Urinary bladder (tissue), 2 donors: ENCODE measurements around the gene CNTNAP5. TPM values are rescaled to one million over a fixed set of nuclear protein-coding genes. Genes with fewer than 3 reads are reported as not detected.

Experiments used
- polyA plus RNA-seq: library from polyadenylated mRNA; stranded (reverse); fragments of 200-250 nt; gene quantifications from one replicate; pipeline ENCODE4 v1.2.3, GENCODE V29; 2013
- small RNA-seq: library from RNA; depleted of rRNA; stranded (forward); fragments of <200 nt; gene quantifications from one replicate; pipeline ENCODE3, GENCODE V24; 2014
- total RNA-seq: library from RNA; depleted of rRNA; stranded (reverse); fragments of >200 nt; gene quantifications from one replicate; pipeline ENCODE4 v1.2.3, GENCODE V29; 2014
- donor health status: healthy.

The CNTNAP5 gene
- total and polyA plus RNA-seq, 2 donors: 0.01 to 1.8 TPM

Small RNA genes within 50 kb of the gene (small RNA-seq; reads per million reads assigned to genes)
- gene AC019159.1 (not detected), gene MTND5P22 (not detected), gene RNA5SP102 (not detected)
